Gastrocnemius medialis (tissue), 4 donors: Measurements from ENCODE around the gene ZNF598. TPM values are rescaled to one million over a fixed set of nuclear protein-coding genes. Genes with fewer than 3 reads are reported as not detected.
A peak's percentile ranks its signal among the peaks of the same experiment; 100 is the strongest.

ENCODE experiments used
- ATAC-seq, 2 donors: fragments of 150-250 bp; one replicate each; pipeline ENCODE4 v1.9.1; 2016
- DNase-seq, 2 donors: peaks; one replicate each; pipeline ENCODE4 v3.0.0-alpha.2; 2019
- H3K27ac ChIP-seq, 4 donors: fragments of 200-600 bp; sonication (generic); 1 replicate in 1 of 4; 2 replicates in 3 of 4; pipeline ENCODE4 v1.5.1; 2016 to 2018; ENCODE audit warnings: mild to moderate bottlenecking in 2 of 4, moderate library complexity in 1 of 4
- H3K27me3 ChIP-seq, 3 donors: fragments of 200-600 bp; sonication (generic) in 2 of 3; 1 replicate in 1 of 3; 2 replicates in 2 of 3; pipeline versions ENCODE4 v1.5.1 to v1.6.0; 2016 to 2019; ENCODE audit warnings: mild to moderate bottlenecking in 1 of 3, moderate library complexity in 1 of 3
- H3K36me3 ChIP-seq, 2 donors: fragments of 200-600 bp; sonication (generic) in 1 of 2; one replicate each; pipeline ENCODE4 v1.5.1; 2017 to 2018
- H3K4me1 ChIP-seq, 2 donors: fragments of 200-600 bp; sonication (generic) in 1 of 2; one replicate each; pipeline ENCODE4 v1.5.1; 2016 to 2017; ENCODE audit warnings: mild to moderate bottlenecking in 2 of 2
- H3K4me3 ChIP-seq, 4 donors: fragments of 200-600 bp; sonication (generic) in 3 of 4; 1 replicate in 1 of 4; 2 replicates in 3 of 4; pipeline ENCODE4 v1.5.1; 2016 to 2019; ENCODE audit warnings: mild to moderate bottlenecking in 2 of 4
- H3K9me3 ChIP-seq, 3 donors: fragments of 200-600 bp; sonication (generic) in 2 of 3; 1 replicate in 1 of 3; 2 replicates in 2 of 3; pipeline ENCODE4 v1.5.1; 2016 to 2019
- CTCF ChIP-seq, 5 experiments: fragments of 450-650 bp in 3 of 5; fragments of 200-600 bp in 2 of 5; sonication (generic) in 2 of 5; IDR thresholded peaks in 4 of 5; conservative IDR thresholded peaks in 1 of 5; 1 replicate in 4 of 5; 2 replicates in 1 of 5; pipeline ENCODE4 v1.5.1; 2016 to 2019; ENCODE audit warnings: antibody characterized with exemption in 5 of 5, mild to moderate bottlenecking in 3 of 5, moderate library complexity in 3 of 5
- POLR2A ChIP-seq, 2 donors: fragments of 450-650 bp; IDR thresholded peaks; one replicate each; pipeline ENCODE4 v1.6.1; 2017; ENCODE audit warnings: antibody characterized with exemption in 2 of 2, mild to moderate bottlenecking in 2 of 2, moderate library complexity in 2 of 2
- in situ Hi-C, 4 donors: fragments of 200-750 bp; cut with MboI; loops; one replicate each; pipeline versions ENCODE4 v1.15.0 to v1.8.0; 2017; ENCODE audit warnings: low sequenced_read_pairs in 4 of 4
- intact Hi-C: fragments of 100-400 bp; cut with DNase I; formaldehyde crosslinking; loops from one replicate; pipeline ENCODE4 v1.15.1; 2023; ENCODE audit warnings: low total_unique reads
- total RNA-seq, 4 donors: library from RNA; depleted of rRNA; stranded (reverse); fragments of >200 nt; gene quantifications; one replicate each; pipeline versions ENCODE4 v1.1.0 to v1.2.3, GENCODE V29; 2016

The ZNF598 gene
- total RNA-seq, 4 donors from 2014 or later = 57.0 to 92.2 (median 75.4) TPM

- DNase-seq (no peak), ATAC-seq (no peak)
- H3K4me1 ChIP-seq = peaks cover 52 to 64% of the 10 kb centered on the region in 2 donors
- TF ChIP-seq POLR2A (IDR thresholded peaks at IDR 0.05) = no peak
- TF ChIP-seq CTCF (IDR thresholded peaks at IDR 0.05 in 4 of 5, conservative IDR thresholded peaks at IDR 0.05 in 1 of 5) = no peak
- in situ Hi-C loops = no loop called here
- no peaks in the 10 kb centered on the region for H3K9me3 ChIP-seq
- H3K27ac ChIP-seq = no peak overlapping the region
- H3K36me3 ChIP-seq = peaks cover 0 to 26% of the 10 kb centered on the region in 2 donors
- no peaks in the 10 kb centered on the region for H3K27me3 ChIP-seq
- H3K4me3 ChIP-seq = no peak overlapping the region
- intact Hi-C loops = loop anchor here (5.0 to 10.0 kb wide), 2 partner anchors 262 to 529 kb away; partner anchors contain the start of genes CEMP1, PDPK1 and RNPS1
Measured at GRCh38 chr16:2005646-2006045, 4.0 kb downstream of the ZNF598 start.

GRCh38 chr16:2004795-2005517 lies 4.7 kb downstream of the ZNF598 start:
- peaks cover 0 to 30% of the 10 kb centered on the region in 2 donors for H3K36me3 ChIP-seq
- peak overlapping the region in 3 of 4 donors; percentile 78 to 81 (median 79) for H3K27ac ChIP-seq
- no peak for TF ChIP-seq POLR2A (IDR thresholded peaks at IDR 0.05)
- no peak for TF ChIP-seq CTCF (IDR thresholded peaks at IDR 0.05 in 4 of 5, conservative IDR thresholded peaks at IDR 0.05 in 1 of 5)
- H3K4me3 ChIP-seq = no peak overlapping the region
- intact Hi-C loops (loop anchor here (5.0 to 10.0 kb wide), 2 partner anchors 262 to 530 kb away; partner anchors contain the start of genes CEMP1, PDPK1 and RNPS1), in situ Hi-C loops (no loop called here)
- DNase-seq (no peak), ATAC-seq (no peak)
- H3K27me3 ChIP-seq = no peaks in the 10 kb centered on the region
- peaks cover 45 to 59% of the 10 kb centered on the region in 2 donors for H3K4me1 ChIP-seq
- no peaks in the 10 kb centered on the region for H3K9me3 ChIP-seq

- Histone ChIP-seq H3K4me1 (peaks cover 45 to 58% of the 10 kb centered on the region in 2 donors), H3K36me3 (peaks cover 0 to 40% of the 10 kb centered on the region in 2 donors), H3K27me3 (no peaks in the 10 kb centered on the region), H3K9me3 (no peaks in the 10 kb centered on the region), H3K4me3 (peak overlapping the region in 2 of 4 donors; percentile 7 to 29), H3K27ac (peak overlapping the region; percentile 78 to 81 (median 79))
- TF ChIP-seq POLR2A (IDR thresholded peaks at IDR 0.05) = no peak
- peak; percentile 94 to 98 (median 96) for TF ChIP-seq CTCF (IDR thresholded peaks at IDR 0.05 in 4 of 5, conservative IDR thresholded peaks at IDR 0.05 in 1 of 5)
- in situ Hi-C loops = no loop called here
- ATAC-seq (peak; percentile 96 to 97), DNase-seq (peak; percentile 92 to 97)
- intact Hi-C loops = loop anchor here (10.0 kb wide), 1 partner anchor 531 kb away; the partner anchor contains the start of genes CEMP1 and PDPK1
Measured at GRCh38 chr16:2003827-2004641, 5.6 kb downstream of the ZNF598 start.

- TF ChIP-seq CTCF (IDR thresholded peaks at IDR 0.05 in 4 of 5, conservative IDR thresholded peaks at IDR 0.05 in 1 of 5) (no peak), POLR2A (IDR thresholded peaks at IDR 0.05) (no peak)
- no peak overlapping the region for H3K4me3 ChIP-seq
- H3K9me3 ChIP-seq = no peaks in the 10 kb centered on the region
- no peaks in the 10 kb centered on the region for H3K27me3 ChIP-seq
- H3K36me3 ChIP-seq = peaks cover 0 to 47% of the 10 kb centered on the region in 2 donors
- H3K27ac ChIP-seq = peak overlapping the region in 3 of 4 donors; percentile 65 to 79 (median 78)
- peaks cover 38 to 51% of the 10 kb centered on the region in 2 donors for H3K4me1 ChIP-seq
- in situ Hi-C loops = no loop called here
- DNase-seq (no peak), ATAC-seq (no peak)
- intact Hi-C loops = loop anchor here (10.0 kb wide), 1 partner anchor 531 kb away; the partner anchor contains the start of genes CEMP1 and PDPK1
Measured at GRCh38 chr16:2003231-2003826, 6.3 kb downstream of the ZNF598 start.
